ENCODE measurements around the gene ABCA13. TPM values are rescaled to one million over a fixed set of nuclear protein-coding genes. Genes with fewer than 3 reads are reported as not detected.

Gene ABCA13
- total RNA-seq, 6 experiments from 2014 or later: 0.02 to 0.08 (median 0.05) TPM; not detected in 1

DNA sequence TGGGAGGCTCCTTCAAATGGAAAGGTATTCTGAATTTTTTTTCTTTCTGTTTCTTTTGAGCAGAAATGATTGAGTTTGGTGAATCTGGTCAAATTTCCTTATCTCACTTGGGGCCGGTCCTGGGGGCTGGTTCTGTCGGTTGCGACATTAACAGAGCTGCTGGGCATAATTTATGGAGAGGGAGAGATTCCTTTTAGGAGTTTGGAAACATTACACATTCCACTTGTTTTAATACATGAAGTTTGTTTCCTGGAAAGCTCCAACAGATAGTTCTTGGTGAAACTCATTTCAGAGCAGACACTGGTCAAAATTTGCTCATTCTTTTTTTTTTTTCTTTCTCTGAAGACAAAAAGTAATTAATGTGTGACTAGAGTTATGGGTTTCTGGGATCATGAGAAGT, 129.9 kb downstream of the ABCA13 start:
- H3K27ac Mint-ChIP-seq: no peak overlapping the region
- H3K9me3 Mint-ChIP-seq: no peaks in the 10 kb centered on the region; the same call in 1 of the 2 replicates
- peaks cover 8% of the 10 kb centered on the region; the same call in 1 of the 2 replicates for H3K27me3 Mint-ChIP-seq (ENCODE audit: insufficient read depth)
- H3K4me3 Mint-ChIP-seq: no peak overlapping the region
- no peaks in the 10 kb centered on the region for H3K36me3 Mint-ChIP-seq (ENCODE audit: low read depth)
- DNase-seq: no peak
- peaks cover 39% of the 10 kb centered on the region for H3K4me1 Mint-ChIP-seq (ENCODE audit: low read depth)
- TF ChIP-seq, protein P1, sequence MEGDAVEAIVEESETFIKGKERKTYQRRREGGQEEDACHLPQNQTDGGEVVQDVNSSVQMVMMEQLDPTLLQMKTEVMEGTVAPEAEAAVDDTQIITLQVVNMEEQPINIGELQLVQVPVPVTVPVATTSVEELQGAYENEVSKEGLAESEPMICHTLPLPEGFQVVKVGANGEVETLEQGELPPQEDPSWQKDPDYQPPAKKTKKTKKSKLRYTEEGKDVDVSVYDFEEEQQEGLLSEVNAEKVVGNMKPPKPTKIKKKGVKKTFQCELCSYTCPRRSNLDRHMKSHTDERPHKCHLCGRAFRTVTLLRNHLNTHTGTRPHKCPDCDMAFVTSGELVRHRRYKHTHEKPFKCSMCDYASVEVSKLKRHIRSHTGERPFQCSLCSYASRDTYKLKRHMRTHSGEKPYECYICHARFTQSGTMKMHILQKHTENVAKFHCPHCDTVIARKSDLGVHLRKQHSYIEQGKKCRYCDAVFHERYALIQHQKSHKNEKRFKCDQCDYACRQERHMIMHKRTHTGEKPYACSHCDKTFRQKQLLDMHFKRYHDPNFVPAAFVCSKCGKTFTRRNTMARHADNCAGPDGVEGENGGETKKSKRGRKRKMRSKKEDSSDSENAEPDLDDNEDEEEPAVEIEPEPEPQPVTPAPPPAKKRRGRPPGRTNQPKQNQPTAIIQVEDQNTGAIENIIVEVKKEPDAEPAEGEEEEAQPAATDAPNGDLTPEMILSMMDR (IDR thresholded peaks at IDR 0.05): no peak

- no peak overlapping the region for H3K4me3 Mint-ChIP-seq
- TF ChIP-seq, protein P1 (IDR thresholded peaks at IDR 0.05): no peak
- peaks cover 8% of the 10 kb centered on the region; the same call in 1 of the 2 replicates for H3K27me3 Mint-ChIP-seq (ENCODE audit: insufficient read depth)
- no peak for DNase-seq
- no peaks in the 10 kb centered on the region for H3K36me3 Mint-ChIP-seq (ENCODE audit: low read depth)
- peaks cover 33% of the 10 kb centered on the region for H3K4me1 Mint-ChIP-seq (ENCODE audit: low read depth)
- H3K9me3 Mint-ChIP-seq: no peaks in the 10 kb centered on the region; the same call in 1 of the 2 replicates
- H3K27ac Mint-ChIP-seq: no peak overlapping the region
These were observed 133.4 kb downstream of the ABCA13 start for GRCh38 chr7:48304641-48305040.

GRCh38 chr7:48305661-48306060, 134.4 kb downstream of the ABCA13 start:
- H3K4me3 Mint-ChIP-seq: no peak overlapping the region
- TF ChIP-seq, protein P1 (IDR thresholded peaks at IDR 0.05): no peak
- H3K36me3 Mint-ChIP-seq (ENCODE audit: low read depth): no peaks in the 10 kb centered on the region
- H3K4me1 Mint-ChIP-seq (ENCODE audit: low read depth): peaks cover 24% of the 10 kb centered on the region
- H3K27ac Mint-ChIP-seq: no peak overlapping the region
- peaks cover 8% of the 10 kb centered on the region; the same call in 1 of the 2 replicates for H3K27me3 Mint-ChIP-seq (ENCODE audit: insufficient read depth)
- no peak for DNase-seq
- H3K9me3 Mint-ChIP-seq: no peaks in the 10 kb centered on the region; the same call in 1 of the 2 replicates

GRCh38 chr7:48307041-48307714, 135.9 kb downstream of the ABCA13 start:
- Mint-ChIP-seq H3K9me3 (no peaks in the 10 kb centered on the region; the same call in 1 of the 2 replicates), H3K4me1 (ENCODE audit: low read depth) (peaks cover 29% of the 10 kb centered on the region), H3K36me3 (ENCODE audit: low read depth) (no peaks in the 10 kb centered on the region), H3K4me3 (no peak overlapping the region), H3K27me3 (ENCODE audit: insufficient read depth) (no peaks in the 10 kb centered on the region), H3K27ac (no peak overlapping the region)
- DNase-seq: no peak
- TF ChIP-seq, protein P1 (IDR thresholded peaks at IDR 0.05): no peak

- Mint-ChIP-seq H3K27ac (no peak overlapping the region), H3K4me3 (no peak overlapping the region), H3K36me3 (ENCODE audit: low read depth) (no peaks in the 10 kb centered on the region), H3K27me3 (ENCODE audit: insufficient read depth) (no peaks in the 10 kb centered on the region), H3K9me3 (no peaks in the 10 kb centered on the region), H3K4me1 (ENCODE audit: low read depth) (peaks cover 46% of the 10 kb centered on the region)
- no peak for DNase-seq
- TF ChIP-seq, protein P1 (IDR thresholded peaks at IDR 0.05): no peak
These were observed 138.5 kb downstream of the ABCA13 start for GRCh38 chr7:48309720-48310119.
